ENCODE data around the gene AXIN2.

AXIN2 gene

DNA sequence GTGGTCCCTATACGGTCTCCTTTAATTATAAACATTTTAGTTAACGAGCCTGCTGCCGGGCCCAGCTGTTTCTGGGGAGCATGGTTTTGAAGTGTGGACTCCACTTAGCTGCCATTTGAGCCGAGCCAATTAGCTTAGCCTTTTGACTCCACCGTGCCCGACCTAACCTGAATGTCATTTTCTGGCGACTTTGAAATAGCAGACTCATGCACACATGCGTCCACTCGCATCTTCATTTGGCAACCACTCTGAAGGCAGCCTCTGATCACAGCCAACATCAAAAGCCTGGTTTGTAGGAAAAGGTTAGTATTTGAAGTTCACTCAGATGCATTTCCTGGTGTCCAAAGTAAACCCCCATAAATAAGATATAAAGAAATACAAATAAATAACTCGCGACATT lies 16.8 kb downstream of the AXIN2 start:
- TF ChIP-seq SPI1 (IDR thresholded peaks at IDR 0.05; ENCODE audit: borderline replicate concordance, low read depth), result no peak
- TF ChIP-seq, protein P1, sequence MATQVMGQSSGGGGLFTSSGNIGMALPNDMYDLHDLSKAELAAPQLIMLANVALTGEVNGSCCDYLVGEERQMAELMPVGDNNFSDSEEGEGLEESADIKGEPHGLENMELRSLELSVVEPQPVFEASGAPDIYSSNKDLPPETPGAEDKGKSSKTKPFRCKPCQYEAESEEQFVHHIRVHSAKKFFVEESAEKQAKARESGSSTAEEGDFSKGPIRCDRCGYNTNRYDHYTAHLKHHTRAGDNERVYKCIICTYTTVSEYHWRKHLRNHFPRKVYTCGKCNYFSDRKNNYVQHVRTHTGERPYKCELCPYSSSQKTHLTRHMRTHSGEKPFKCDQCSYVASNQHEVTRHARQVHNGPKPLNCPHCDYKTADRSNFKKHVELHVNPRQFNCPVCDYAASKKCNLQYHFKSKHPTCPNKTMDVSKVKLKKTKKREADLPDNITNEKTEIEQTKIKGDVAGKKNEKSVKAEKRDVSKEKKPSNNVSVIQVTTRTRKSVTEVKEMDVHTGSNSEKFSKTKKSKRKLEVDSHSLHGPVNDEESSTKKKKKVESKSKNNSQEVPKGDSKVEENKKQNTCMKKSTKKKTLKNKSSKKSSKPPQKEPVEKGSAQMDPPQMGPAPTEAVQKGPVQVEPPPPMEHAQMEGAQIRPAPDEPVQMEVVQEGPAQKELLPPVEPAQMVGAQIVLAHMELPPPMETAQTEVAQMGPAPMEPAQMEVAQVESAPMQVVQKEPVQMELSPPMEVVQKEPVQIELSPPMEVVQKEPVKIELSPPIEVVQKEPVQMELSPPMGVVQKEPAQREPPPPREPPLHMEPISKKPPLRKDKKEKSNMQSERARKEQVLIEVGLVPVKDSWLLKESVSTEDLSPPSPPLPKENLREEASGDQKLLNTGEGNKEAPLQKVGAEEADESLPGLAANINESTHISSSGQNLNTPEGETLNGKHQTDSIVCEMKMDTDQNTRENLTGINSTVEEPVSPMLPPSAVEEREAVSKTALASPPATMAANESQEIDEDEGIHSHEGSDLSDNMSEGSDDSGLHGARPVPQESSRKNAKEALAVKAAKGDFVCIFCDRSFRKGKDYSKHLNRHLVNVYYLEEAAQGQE (IDR thresholded peaks at IDR 0.05; ENCODE audit: insufficient replicate concordance, low read depth), result no peak
- TF ChIP-seq, protein P2, sequence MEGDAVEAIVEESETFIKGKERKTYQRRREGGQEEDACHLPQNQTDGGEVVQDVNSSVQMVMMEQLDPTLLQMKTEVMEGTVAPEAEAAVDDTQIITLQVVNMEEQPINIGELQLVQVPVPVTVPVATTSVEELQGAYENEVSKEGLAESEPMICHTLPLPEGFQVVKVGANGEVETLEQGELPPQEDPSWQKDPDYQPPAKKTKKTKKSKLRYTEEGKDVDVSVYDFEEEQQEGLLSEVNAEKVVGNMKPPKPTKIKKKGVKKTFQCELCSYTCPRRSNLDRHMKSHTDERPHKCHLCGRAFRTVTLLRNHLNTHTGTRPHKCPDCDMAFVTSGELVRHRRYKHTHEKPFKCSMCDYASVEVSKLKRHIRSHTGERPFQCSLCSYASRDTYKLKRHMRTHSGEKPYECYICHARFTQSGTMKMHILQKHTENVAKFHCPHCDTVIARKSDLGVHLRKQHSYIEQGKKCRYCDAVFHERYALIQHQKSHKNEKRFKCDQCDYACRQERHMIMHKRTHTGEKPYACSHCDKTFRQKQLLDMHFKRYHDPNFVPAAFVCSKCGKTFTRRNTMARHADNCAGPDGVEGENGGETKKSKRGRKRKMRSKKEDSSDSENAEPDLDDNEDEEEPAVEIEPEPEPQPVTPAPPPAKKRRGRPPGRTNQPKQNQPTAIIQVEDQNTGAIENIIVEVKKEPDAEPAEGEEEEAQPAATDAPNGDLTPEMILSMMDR (IDR thresholded peaks at IDR 0.05; ENCODE audit: insufficient read depth, low read length), result no peak
- TF ChIP-seq POLR2AphosphoS5 (IDR thresholded peaks at IDR 0.05; ENCODE audit: low read depth), result no peak
- no peak for TF ChIP-seq GABPA (IDR thresholded peaks at IDR 0.05; ENCODE audit: low read depth)
- H3K27me3 ChIP-seq (ENCODE audit: insufficient read depth, poor library complexity, severe bottlenecking), result no peaks in the 10 kb centered on the region
- no peak overlapping the region for H3K4me3 ChIP-seq (replicated peaks; ENCODE audit: insufficient read depth, low read length)
- H3K27ac ChIP-seq (replicated peaks), result no peak overlapping the region
- no peak for DNase-seq (ENCODE audit: low read depth in 1 of 2, low spot score in 1 of 2)

DNA sequence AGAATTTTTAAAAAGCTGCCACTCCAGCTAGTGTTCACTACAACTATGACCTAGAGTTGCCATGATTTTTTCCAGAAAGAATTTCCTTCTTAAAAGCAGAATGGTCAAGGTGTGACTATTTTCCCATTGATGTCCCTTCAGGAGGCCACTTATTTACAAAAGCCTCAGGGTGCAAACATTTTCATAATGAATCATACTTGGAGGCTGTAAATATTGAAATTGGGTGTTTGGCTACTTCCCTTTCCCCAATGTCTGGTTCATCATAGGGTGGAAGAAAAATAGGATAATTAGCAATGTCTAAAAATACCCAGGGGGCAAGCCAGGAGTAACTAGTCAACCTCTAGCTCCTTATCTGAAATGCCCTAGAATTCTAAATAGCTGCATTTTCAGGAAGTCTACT lies 18.8 kb downstream of the AXIN2 start:
- Histone ChIP-seq H3K27ac (replicated peaks) (no peak overlapping the region), H3K27me3 (ENCODE audit: insufficient read depth, poor library complexity, severe bottlenecking) (no peaks in the 10 kb centered on the region), H3K4me3 (replicated peaks; ENCODE audit: insufficient read depth, low read length) (no peak overlapping the region)
- no peak for DNase-seq (ENCODE audit: low read depth in 1 of 2, low spot score in 1 of 2)
- TF ChIP-seq POLR2AphosphoS5 (IDR thresholded peaks at IDR 0.05; ENCODE audit: low read depth), result no peak
- TF ChIP-seq, protein P2 (IDR thresholded peaks at IDR 0.05; ENCODE audit: insufficient read depth, low read length), result no peak
- no peak for TF ChIP-seq GABPA (IDR thresholded peaks at IDR 0.05; ENCODE audit: low read depth)
- TF ChIP-seq SPI1 (IDR thresholded peaks at IDR 0.05; ENCODE audit: borderline replicate concordance, low read depth), result no peak
- TF ChIP-seq, protein P1 (IDR thresholded peaks at IDR 0.05; ENCODE audit: insufficient replicate concordance, low read depth), result no peak

DNA sequence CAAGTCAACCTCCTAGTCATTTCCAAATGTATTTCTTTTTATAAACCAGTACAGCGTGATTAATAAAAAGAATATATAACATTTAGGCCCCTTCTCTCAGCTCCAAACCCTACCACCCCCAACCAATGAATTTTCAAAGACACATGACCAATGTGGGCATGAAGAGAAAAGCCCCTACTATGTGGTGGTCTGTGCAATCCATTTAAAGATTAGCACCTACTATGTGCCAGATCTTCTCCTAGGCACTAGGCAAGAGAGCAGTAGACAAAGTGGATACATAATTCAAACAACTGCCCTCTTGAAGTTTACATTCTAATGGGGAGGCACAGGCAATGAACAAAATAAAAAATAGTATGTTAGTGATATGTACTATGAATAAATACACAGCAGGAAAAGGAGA lies 19.4 kb downstream of the AXIN2 start:
- DNase-seq (ENCODE audit: low read depth in 1 of 2, low spot score in 1 of 2), result no peak
- H3K4me3 ChIP-seq (replicated peaks; ENCODE audit: insufficient read depth, low read length), result no peak overlapping the region
- H3K27me3 ChIP-seq (ENCODE audit: insufficient read depth, poor library complexity, severe bottlenecking), result no peaks in the 10 kb centered on the region
- H3K27ac ChIP-seq (replicated peaks), result no peak overlapping the region
- TF ChIP-seq, protein P1 (IDR thresholded peaks at IDR 0.05; ENCODE audit: insufficient replicate concordance, low read depth), result no peak
- TF ChIP-seq POLR2AphosphoS5 (IDR thresholded peaks at IDR 0.05; ENCODE audit: low read depth), result no peak
- TF ChIP-seq, protein P2 (IDR thresholded peaks at IDR 0.05; ENCODE audit: insufficient read depth, low read length), result no peak
- no peak for TF ChIP-seq SPI1 (IDR thresholded peaks at IDR 0.05; ENCODE audit: borderline replicate concordance, low read depth)
- no peak for TF ChIP-seq GABPA (IDR thresholded peaks at IDR 0.05; ENCODE audit: low read depth)
